ENCODE measurements around the gene SLC23A2.
"Not testable (repeated sequence)": the region's sequence is repeated elsewhere in the genome, so short reads cannot be mapped to it uniquely, and the experiment has no call there.

SLC23A2 gene

GRCh38 chr20:4902788-4903187 lies 98.5 kb downstream of the SLC23A2 start:
- DNase-seq (ENCODE audit: low read depth in 2 of 2), result no peak

DNA sequence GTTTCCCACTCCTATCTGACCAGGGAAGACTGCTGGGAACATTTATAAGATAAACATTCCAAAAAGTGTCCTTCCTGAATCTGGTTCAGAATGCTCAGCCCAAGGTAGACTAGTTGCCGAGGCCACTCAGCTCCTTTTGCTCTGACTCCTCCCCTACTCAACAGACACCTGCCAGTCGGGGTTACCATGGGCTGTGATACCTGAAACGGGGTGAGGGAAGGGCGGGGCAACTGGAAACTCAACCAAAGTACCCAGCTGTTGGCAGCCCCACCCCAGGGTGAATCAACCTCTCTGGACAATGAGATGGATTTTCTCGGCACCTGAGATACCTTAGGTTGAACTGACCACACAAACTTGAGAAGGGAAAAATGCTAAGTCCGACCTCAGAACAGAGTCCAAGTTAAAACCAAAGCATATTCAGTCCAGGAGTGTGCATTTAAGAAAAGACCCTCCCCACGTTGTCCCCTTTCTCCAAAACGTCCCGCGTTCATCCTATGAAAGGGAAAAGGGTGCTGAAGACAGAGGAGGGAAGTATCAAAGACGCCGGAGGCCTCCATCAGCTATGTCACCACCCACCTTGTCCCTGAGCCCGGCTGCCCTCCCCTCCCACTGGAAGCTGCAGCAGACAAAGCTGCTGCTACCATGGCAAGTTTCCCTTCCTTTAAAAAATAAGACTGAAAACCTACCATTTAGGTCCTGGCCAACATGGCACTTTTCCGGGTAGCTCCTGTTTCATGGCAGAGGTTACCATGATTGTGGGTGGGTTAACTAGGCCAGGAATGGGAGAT lies 100.1 kb downstream of the SLC23A2 start:
- no peak for DNase-seq (ENCODE audit: low read depth in 2 of 2)

DNA sequence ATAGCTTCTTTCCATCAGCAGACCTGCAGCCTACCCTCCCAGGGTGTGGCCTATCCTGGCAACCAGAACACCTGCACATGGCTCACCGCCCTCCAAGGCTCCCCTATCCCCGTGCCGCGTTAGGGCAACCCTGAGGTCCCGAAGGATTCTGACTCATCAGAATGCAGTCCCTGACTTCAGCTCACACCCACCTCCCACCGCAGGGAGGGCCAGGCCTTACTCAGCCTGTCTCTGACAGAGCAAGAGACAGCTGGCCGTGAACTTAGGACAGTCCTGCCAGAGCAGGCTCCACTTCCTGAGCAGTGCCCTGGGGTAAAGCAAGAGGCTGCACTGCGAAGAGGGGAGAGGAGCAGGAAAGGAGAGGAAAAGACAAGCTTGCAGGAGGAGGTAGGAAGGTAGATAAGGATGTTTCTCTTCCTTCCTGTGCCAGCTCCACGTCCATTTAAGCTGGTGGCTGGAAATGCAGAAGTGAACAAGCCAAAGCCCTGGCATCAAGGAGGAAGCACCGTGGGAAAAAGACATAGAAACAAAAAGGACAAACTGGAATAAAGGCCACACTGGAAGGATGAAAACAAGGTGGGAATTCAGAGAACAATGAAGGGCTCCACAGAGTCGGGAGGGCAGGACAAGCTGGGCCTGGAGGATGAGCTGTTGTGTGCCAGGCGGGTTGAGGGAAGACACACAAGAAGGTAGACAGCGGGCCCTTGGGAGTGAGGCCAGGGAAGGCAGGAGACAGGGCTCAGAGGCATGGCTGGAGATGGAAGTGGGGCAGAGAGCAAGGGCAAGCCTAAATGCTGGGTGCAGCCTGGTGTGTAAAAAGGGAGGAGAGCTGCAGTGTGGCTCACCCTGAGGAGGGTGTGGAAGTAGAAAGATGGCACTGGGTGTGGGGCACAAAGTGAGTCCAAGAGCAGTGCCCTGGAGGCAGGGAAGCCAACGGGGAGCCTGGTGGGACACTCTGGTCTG lies 102.7 kb downstream of the SLC23A2 start:
- no peak for DNase-seq (ENCODE audit: low read depth in 2 of 2)

DNA sequence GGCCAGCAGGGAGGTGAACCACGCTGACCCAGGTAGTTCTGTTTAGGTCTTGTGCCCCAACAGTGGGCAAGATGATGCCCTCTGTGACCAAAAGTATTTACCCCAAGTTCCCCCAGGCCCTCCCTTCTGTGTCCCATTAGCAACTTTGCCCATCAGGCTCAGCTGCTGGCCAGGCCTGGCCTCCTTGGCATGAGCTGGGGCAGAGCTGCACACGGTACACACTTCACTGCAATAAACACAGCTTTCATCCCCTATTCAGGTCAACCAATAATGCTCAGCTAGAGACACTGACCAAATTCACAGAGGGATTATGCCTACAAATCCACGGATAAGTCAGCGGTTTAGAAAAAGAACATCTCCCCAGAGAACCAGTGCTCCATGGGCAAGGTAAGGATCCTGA lies 103.7 kb downstream of the SLC23A2 start:
- no peak for DNase-seq (ENCODE audit: low read depth in 2 of 2)

DNA sequence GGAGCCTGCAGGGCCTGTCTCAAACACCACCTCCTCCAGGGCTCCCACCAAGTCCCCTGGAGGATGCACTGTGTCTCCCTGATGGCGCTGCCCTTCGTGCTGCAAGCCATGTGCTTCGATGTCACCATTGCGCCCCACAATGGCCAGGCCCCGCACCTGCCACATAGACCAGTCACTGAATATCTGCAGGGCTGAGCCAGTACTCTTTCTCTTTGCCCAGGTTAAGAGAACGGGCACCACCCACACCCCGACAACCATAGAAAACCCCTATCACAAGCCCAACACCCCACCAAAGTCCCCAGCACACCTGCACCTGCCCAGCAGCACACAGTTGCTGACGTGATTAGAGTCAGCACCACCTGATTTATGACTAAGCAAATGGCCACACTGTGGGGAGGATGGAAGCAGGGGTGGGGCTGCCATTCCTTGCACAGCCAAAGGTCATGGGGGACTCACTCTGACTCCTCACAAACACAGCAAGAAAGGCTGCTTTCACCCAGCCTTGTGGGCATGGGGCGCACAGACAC lies 104.3 kb downstream of the SLC23A2 start:
- no peak for DNase-seq (ENCODE audit: low read depth in 2 of 2)

DNA sequence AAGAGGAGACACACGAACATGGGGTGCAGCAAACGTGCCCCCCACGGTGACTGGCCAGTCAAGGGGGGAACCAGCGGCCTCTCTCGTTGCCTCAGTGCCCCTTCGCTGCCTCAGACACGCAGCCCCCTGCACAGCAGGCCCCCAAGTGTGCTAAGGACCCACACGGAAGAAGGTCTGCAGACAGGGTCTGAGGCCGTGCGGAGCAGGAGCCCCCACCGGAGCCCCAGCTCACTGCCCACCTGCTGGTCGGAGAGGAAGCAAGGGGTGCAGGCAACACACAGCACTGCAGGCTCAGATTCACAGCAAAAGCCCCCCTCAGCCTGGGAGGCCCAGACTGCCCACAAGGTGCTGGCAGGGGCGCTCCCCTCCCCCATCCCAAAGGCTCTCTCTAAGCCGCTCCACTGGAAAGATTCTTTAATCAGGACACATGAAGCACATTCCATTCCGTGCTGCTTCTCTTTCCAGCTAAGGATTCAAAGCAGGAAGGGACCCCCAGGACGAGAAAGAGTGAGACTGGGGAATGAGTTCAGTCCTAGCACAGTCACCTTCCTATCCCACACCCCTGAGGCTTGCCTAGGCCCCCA lies 105.1 kb downstream of the SLC23A2 start:
- no peak for DNase-seq (ENCODE audit: low read depth in 2 of 2)

GRCh38 chr20:4894981-4895381 lies 106.3 kb downstream of the SLC23A2 start:
- no peak for DNase-seq (ENCODE audit: low read depth in 2 of 2)

DNA sequence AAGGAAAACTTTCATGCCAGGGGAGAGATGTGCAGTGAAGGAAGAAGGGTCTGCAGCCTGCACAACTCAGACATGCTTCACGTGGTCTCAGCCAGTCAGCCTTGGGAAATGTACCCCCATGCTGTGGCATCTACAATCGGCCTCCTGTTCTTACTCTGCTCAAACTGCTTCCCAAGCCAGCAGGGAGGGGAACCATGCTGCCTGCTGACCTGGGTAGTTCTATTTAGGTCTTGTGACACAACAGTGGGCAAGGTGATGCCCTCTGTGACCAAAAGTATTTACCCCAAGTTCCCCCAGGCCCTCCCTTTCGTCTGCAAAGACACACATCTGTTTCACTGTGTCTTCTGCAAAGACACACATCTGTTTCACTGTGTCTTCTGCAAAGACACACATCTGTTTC lies 106.9 kb downstream of the SLC23A2 start:
- no peak for DNase-seq (ENCODE audit: low read depth in 2 of 2)

GRCh38 chr20:4893709-4894108 lies 107.6 kb downstream of the SLC23A2 start:
- no peak for DNase-seq (ENCODE audit: low read depth in 2 of 2)

DNA sequence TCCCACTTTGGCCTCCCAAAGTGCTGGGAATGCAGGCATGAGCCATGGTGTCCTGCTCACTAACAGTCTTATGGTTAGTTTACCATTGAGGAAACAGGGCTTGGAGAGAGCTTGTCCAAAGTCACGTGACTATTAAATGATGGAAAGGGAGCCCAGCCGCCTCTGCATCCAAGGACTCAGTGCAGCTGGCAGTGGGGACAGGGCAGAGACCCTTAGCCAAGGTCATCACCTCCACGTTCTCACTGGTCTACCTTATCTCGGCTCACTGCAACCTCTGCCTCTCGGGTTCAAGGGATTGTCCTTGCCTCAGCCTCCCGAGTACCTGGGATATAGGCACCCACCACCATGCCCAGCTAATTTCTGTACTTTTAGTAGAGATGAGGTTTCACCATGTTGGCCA lies 109.3 kb downstream of the SLC23A2 start:
- DNase-seq (ENCODE audit: low read depth in 2 of 2), result no peak

- no peak for DNase-seq (ENCODE audit: low read depth in 2 of 2)
Observed at GRCh38 chr20:4891190-4891763, 110.0 kb downstream of the SLC23A2 start.

DNA sequence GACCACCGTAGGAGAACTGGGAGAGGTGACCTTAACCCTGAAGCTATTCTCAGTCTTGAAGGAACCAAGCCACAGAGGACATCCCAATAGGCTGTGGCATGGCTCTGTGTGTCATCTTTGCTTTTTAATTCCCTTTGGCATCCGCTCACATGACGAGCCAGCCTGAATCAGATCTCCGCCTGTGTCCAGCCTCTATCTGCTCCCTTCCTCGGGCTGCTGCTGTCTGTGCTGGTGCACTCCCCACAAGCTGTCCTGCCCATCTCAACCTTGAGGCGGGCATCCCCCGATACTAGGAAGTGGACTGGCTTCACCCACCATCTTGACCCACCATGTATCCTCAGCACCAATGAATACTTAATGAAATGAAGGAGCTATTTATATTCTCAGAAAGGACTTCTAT lies 111.9 kb downstream of the SLC23A2 start:
- no peak for DNase-seq (ENCODE audit: low read depth in 2 of 2)

- no peak for DNase-seq (ENCODE audit: low read depth in 2 of 2)
Observed at GRCh38 chr20:4887586-4887985, 113.7 kb downstream of the SLC23A2 start.

- no peak for DNase-seq (ENCODE audit: low read depth in 2 of 2)
Observed at GRCh38 chr20:4886771-4887527, 114.4 kb downstream of the SLC23A2 start.

GRCh38 chr20:4885877-4886276 lies 115.4 kb downstream of the SLC23A2 start:
- no peak for DNase-seq (ENCODE audit: low read depth in 2 of 2)

GRCh38 chr20:4883546-4883945 lies 117.8 kb downstream of the SLC23A2 start:
- no peak for DNase-seq (ENCODE audit: low read depth in 2 of 2)

- no peak for DNase-seq (ENCODE audit: low read depth in 2 of 2)
Observed at GRCh38 chr20:4883051-4883450, 118.3 kb downstream of the SLC23A2 start.

GRCh38 chr20:4881006-4881730 lies 120.1 kb downstream of the SLC23A2 start:
- no peak for DNase-seq (ENCODE audit: low read depth in 2 of 2)

GRCh38 chr20:4880051-4880450 lies 121.3 kb downstream of the SLC23A2 start:
- DNase-seq (ENCODE audit: low read depth in 2 of 2), result no peak

- DNase-seq (ENCODE audit: low read depth in 2 of 2), result not testable (repeated sequence)
Observed at GRCh38 chr20:4878099-4878498, 123.2 kb downstream of the SLC23A2 start.

Data from stimulated activated CD8-positive, alpha-beta memory T cell treated with anti-CD3 and anti-CD28 coated beads, Interleukin-15, amount 100 ng/mL, for 48 hours (primary cell).